K562 (cell line): ENCODE data around the gene TENT4A. TPM values are rescaled to one million over a fixed set of nuclear protein-coding genes. Genes with fewer than 3 reads are reported as not detected.
A peak's percentile ranks its signal among the peaks of the same experiment; 100 is the strongest.

Experiments
- CXXC5 ChIP-seq: fragments of 250-450 bp; sonication (Bioruptor Pico); IDR thresholded peaks from 2 replicates; pipeline ENCODE4 v1.8.0; 2022; ENCODE audit warnings: inconsistent platforms, mild to moderate bottlenecking, moderate library complexity
- ELF1 ChIP-seq: fragments of 200-800 bp; sonication (Bioruptor generic); IDR thresholded peaks from 2 replicates; pipeline ENCODE4 v1.6.1; 2016; ENCODE audit warnings: missing genetic modification characterization, missing compliant biosample characterization
- KAT2B ChIP-seq: IDR thresholded peaks from one replicate; pipeline ENCODE4 v1.6.1; 2012; ENCODE audit warnings: low read depth, mild to moderate bottlenecking, control low read depth, inconsistent platforms, low read length, moderate library complexity
- RBM14 ChIP-seq: fragments of 200-400 bp; formaldehyde crosslinking; IDR thresholded peaks from 2 replicates; pipeline ENCODE4 v1.6.1; 2018; ENCODE audit warnings: low read depth, mild to moderate bottlenecking, low read length, moderate library complexity, borderline replicate concordance; ENCODE audit not compliant: insufficient read depth
- ZNF175 ChIP-seq: fragments of 200-800 bp; sonication (Bioruptor generic); IDR thresholded peaks from 2 replicates; pipeline ENCODE4 v1.6.1; 2016; ENCODE audit warnings: low read depth, mild to moderate bottlenecking, missing genetic modification characterization, missing compliant biosample characterization
- ZNF311 ChIP-seq: fragments of 250-450 bp; sonication (Bioruptor Pico); IDR thresholded peaks from 2 replicates; pipeline ENCODE4 v1.4.0; 2020; ENCODE audit warnings: mild to moderate bottlenecking, moderate library complexity
- polyA plus RNA-seq, 8 experiments: library from polyadenylated mRNA; depleted of rRNA in 4 of 8; stranded (reverse) in 5 of 8; unstranded in 3 of 8; fragments of >200 nt; fragmentation: Nextera tagmentation in 2 of 8; fragmentation: Illumina TruSeq in 1 of 8; extraction: Ambion mirVana in 2 of 8; extraction: Trizol in 1 of 8; gene quantifications; 2 replicates each; pipeline versions ENCODE4 v1.2.1 to v1.2.3, GENCODE V29; 2011 to 2014; ENCODE audit warnings: inconsistent platforms in 1 of 8, missing spikeins in 1 of 8
- total RNA-seq, 7 experiments: library from RNA; depleted of rRNA in 6 of 7; stranded (reverse); fragments of >200 nt in 6 of 7; fragmentation: Illumina TruSeq in 2 of 7; extraction: Trizol in 2 of 7; gene quantifications; 2 replicates each; pipeline versions ENCODE4 v1.2.1 to v1.2.3, GENCODE V29; 2011 to 2021; ENCODE audit warnings: low replicate concordance in 1 of 7
- TF ChIP-seq, protein P1 (sequence below): fragments of 450-650 bp; IDR thresholded peaks from 2 replicates; pipeline ENCODE4 v1.6.1; 2018; ENCODE audit warnings: mild to moderate bottlenecking, low read depth; ENCODE audit not compliant: partially characterized antibody
- TF ChIP-seq, protein P2 (sequence below), 2 experiments: fragments of 450-650 bp; IDR thresholded peaks; 2 replicates each; pipeline ENCODE4 v1.6.1; 2018; ENCODE audit warnings: mild to moderate bottlenecking in 2 of 2, low read depth in 1 of 2; ENCODE audit not compliant: partially characterized antibody in 2 of 2
- TF ChIP-seq, protein P3 (sequence below): fragments of 250-450 bp; sonication (Bioruptor Pico); IDR thresholded peaks from 2 replicates; pipeline ENCODE4 v1.5.1; 2021; ENCODE audit warnings: mild to moderate bottlenecking
- TF ChIP-seq, protein P4 (sequence below): IDR thresholded peaks from 2 replicates; pipeline ENCODE4 v1.6.1; 2011; ENCODE audit warnings: borderline replicate concordance, low read depth, mild to moderate bottlenecking, moderate library complexity, low read length; ENCODE audit not compliant: insufficient read depth, poor library complexity, severe bottlenecking
- TF ChIP-seq, protein P5 (sequence below): sonication (generic); formaldehyde crosslinking; IDR thresholded peaks from 2 replicates; pipeline ENCODE4 v1.8.1; 2023; ENCODE audit warnings: missing genetic modification reagents, mild to moderate bottlenecking, borderline replicate concordance

Gene TENT4A
- total and polyA plus RNA-seq, 9 of the 15 experiments (the other 6 are each of a cell fraction or from before 2014, with no cell fraction given): 1.3 to 27.3 (median 13.0) TPM

DNA sequence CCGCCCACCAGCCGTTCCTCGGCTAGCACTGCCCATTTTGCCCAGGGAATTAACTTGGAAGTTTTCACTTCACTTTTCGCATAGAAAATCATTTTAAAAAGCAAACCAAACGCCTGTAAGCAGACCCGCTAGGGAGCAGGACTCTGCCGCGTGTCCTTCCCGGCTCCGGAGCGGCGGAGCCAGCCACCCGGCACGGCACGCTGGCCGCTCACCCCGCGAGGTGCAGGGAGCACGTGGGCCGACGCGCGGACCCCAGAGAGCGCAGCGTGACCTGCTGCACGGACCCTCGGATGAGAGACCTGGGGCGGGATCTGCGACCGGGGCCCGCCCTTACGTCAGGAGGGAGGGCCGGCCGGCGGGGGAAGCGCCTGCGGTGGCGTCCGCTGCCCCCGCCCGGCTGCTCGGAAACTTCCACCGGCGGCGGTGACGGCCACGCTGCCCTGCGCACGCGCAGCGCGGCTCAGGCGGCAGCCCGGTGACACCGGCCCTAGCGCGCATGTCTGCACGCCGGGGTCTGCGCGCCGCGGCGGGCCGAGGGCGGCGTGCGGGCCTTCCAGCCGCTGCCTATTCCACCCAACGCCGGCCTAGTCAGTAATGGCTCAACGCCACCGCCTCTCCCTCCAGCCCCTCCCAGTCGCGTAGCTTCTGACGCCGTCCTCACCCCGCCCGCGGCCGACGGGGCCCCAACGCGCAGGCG, 507 bp upstream of the TENT4A start (continued):
- TF ChIP-seq, protein P1, sequence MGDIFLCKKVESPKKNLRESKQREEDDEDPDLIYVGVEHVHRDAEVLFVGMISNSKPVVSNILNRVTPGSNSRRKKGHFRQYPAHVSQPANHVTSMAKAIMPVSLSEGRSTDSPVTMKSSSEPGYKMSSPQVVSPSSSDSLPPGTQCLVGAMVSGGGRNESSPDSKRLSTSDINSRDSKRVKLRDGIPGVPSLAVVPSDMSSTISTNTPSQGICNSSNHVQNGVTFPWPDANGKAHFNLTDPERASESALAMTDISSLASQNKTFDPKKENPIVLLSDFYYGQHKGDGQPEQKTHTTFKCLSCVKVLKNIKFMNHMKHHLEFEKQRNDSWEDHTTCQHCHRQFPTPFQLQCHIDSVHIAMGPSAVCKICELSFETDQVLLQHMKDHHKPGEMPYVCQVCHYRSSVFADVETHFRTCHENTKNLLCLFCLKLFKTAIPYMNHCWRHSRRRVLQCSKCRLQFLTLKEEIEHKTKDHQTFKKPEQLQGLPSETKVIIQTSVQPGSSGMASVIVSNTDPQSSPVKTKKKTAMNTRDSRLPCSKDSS: no peak
- TF ChIP-seq, protein P2, sequence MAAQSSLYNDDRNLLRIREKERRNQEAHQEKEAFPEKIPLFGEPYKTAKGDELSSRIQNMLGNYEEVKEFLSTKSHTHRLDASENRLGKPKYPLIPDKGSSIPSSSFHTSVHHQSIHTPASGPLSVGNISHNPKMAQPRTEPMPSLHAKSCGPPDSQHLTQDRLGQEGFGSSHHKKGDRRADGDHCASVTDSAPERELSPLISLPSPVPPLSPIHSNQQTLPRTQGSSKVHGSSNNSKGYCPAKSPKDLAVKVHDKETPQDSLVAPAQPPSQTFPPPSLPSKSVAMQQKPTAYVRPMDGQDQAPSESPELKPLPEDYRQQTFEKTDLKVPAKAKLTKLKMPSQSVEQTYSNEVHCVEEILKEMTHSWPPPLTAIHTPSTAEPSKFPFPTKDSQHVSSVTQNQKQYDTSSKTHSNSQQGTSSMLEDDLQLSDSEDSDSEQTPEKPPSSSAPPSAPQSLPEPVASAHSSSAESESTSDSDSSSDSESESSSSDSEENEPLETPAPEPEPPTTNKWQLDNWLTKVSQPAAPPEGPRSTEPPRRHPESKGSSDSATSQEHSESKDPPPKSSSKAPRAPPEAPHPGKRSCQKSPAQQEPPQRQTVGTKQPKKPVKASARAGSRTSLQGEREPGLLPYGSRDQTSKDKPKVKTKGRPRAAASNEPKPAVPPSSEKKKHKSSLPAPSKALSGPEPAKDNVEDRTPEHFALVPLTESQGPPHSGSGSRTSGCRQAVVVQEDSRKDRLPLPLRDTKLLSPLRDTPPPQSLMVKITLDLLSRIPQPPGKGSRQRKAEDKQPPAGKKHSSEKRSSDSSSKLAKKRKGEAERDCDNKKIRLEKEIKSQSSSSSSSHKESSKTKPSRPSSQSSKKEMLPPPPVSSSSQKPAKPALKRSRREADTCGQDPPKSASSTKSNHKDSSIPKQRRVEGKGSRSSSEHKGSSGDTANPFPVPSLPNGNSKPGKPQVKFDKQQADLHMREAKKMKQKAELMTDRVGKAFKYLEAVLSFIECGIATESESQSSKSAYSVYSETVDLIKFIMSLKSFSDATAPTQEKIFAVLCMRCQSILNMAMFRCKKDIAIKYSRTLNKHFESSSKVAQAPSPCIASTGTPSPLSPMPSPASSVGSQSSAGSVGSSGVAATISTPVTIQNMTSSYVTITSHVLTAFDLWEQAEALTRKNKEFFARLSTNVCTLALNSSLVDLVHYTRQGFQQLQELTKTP (IDR thresholded peaks at IDR 0.05; ENCODE audit: low read depth in 1 of 2, partially characterized antibody in 2 of 2): no peak
- TF ChIP-seq ELF1 (no peak), ZNF311 (CRISPR knock-in tag) (no peak), ZNF175 (CRISPR knock-in tag) (no peak), CXXC5 (CRISPR knock-in tag) (peak; percentile 95), KAT2B (no peak), RBM14 (no peak)
- TF ChIP-seq, protein P3, sequence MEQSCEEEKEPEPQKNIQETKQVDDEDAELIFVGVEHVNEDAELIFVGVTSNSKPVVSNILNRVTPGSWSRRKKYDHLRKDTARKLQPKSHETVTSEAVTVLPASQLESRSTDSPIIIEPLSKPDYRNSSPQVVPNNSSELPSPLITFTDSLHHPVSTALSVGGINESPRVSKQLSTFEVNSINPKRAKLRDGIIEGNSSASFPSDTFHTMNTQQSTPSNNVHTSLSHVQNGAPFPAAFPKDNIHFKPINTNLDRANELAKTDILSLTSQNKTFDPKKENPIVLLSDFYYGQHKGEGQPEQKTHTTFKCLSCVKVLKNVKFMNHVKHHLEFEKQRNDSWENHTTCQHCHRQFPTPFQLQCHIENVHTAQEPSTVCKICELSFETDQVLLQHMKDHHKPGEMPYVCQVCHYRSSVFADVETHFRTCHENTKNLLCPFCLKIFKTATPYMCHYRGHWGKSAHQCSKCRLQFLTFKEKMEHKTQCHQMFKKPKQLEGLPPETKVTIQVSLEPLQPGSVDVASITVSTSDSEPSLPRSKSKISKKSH (CRISPR knock-in tag): no peak
- TF ChIP-seq, protein P4, sequence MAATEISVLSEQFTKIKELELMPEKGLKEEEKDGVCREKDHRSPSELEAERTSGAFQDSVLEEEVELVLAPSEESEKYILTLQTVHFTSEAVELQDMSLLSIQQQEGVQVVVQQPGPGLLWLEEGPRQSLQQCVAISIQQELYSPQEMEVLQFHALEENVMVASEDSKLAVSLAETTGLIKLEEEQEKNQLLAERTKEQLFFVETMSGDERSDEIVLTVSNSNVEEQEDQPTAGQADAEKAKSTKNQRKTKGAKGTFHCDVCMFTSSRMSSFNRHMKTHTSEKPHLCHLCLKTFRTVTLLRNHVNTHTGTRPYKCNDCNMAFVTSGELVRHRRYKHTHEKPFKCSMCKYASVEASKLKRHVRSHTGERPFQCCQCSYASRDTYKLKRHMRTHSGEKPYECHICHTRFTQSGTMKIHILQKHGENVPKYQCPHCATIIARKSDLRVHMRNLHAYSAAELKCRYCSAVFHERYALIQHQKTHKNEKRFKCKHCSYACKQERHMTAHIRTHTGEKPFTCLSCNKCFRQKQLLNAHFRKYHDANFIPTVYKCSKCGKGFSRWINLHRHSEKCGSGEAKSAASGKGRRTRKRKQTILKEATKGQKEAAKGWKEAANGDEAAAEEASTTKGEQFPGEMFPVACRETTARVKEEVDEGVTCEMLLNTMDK: peak; percentile 9
- TF ChIP-seq, protein P5, sequence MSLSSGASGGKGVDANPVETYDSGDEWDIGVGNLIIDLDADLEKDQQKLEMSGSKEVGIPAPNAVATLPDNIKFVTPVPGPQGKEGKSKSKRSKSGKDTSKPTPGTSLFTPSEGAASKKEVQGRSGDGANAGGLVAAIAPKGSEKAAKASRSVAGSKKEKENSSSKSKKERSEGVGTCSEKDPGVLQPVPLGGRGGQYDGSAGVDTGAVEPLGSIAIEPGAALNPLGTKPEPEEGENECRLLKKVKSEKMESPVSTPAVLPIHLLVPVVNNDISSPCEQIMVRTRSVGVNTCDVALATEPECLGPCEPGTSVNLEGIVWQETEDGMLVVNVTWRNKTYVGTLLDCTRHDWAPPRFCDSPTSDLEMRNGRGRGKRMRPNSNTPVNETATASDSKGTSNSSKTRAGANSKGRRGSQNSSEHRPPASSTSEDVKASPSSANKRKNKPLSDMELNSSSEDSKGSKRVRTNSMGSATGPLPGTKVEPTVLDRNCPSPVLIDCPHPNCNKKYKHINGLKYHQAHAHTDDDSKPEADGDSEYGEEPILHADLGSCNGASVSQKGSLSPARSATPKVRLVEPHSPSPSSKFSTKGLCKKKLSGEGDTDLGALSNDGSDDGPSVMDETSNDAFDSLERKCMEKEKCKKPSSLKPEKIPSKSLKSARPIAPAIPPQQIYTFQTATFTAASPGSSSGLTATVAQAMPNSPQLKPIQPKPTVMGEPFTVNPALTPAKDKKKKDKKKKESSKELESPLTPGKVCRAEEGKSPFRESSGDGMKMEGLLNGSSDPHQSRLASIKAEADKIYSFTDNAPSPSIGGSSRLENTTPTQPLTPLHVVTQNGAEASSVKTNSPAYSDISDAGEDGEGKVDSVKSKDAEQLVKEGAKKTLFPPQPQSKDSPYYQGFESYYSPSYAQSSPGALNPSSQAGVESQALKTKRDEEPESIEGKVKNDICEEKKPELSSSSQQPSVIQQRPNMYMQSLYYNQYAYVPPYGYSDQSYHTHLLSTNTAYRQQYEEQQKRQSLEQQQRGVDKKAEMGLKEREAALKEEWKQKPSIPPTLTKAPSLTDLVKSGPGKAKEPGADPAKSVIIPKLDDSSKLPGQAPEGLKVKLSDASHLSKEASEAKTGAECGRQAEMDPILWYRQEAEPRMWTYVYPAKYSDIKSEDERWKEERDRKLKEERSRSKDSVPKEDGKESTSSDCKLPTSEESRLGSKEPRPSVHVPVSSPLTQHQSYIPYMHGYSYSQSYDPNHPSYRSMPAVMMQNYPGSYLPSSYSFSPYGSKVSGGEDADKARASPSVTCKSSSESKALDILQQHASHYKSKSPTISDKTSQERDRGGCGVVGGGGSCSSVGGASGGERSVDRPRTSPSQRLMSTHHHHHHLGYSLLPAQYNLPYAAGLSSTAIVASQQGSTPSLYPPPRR (CRISPR knock-in tag): 0 out of 2 replicates have a peak, but pooled peaks have one; percentile 43
